Measurements from ENCODE around the gene ASIC4. TPM values are rescaled to one million over a fixed set of nuclear protein-coding genes. Genes with fewer than 3 reads are reported as not detected.
A peak's percentile ranks its signal among the peaks of the same experiment; 100 is the strongest.

The ASIC4 gene
- total RNA-seq, 2 donors from 2014 or later: 0.12 TPM; not detected in 1

GRCh38 chr2:219578811-219579613, 64.7 kb downstream of the ASIC4 start:
- no peaks in the 10 kb centered on the region for H3K36me3 Mint-ChIP-seq
- peaks cover 2 to 4% of the 10 kb centered on the region in 2 donors for H3K4me1 Mint-ChIP-seq (ENCODE audit: low read depth in 2 of 2)
- H3K27me3 Mint-ChIP-seq: peaks cover 19 to 29% of the 10 kb centered on the region in 2 donors
- ATAC-seq (peak in 1 of 2 donors; percentile 28), DNase-seq (ENCODE audit: low spot score) (no peak)
- H3K9me3 Mint-ChIP-seq: no peaks in the 10 kb centered on the region
- no peak overlapping the region for H3K4me3 Mint-ChIP-seq
- peak overlapping the region in 1 of 2 donors; percentile 53 for H3K27ac Mint-ChIP-seq

GRCh38 chr2:219581346-219581745, 67.1 kb downstream of the ASIC4 start:
- Mint-ChIP-seq H3K27ac (no peak overlapping the region), H3K4me1 (ENCODE audit: low read depth in 2 of 2) (peaks cover 2 to 4% of the 10 kb centered on the region in 2 donors), H3K4me3 (no peak overlapping the region), H3K9me3 (no peaks in the 10 kb centered on the region), H3K27me3 (peaks cover 21 to 28% of the 10 kb centered on the region in 2 donors), H3K36me3 (no peaks in the 10 kb centered on the region)
- no peak for ATAC-seq
- DNase-seq (ENCODE audit: low spot score): no peak

Other genes starting within 250 kb of the ASIC4 start
- 10 to 100 TPM; 43.4 to 47.9 TPM for gene DNAJB2, start 235.1 kb upstream of the ASIC4 start, total RNA-seq
- not detected for gene PTPRN, start 205.1 kb upstream of the ASIC4 start, total RNA-seq
- gene RESP18, start 181.7 kb upstream of the ASIC4 start, total RNA-seq: not detected
- gene DNPEP, start 126.6 kb upstream of the ASIC4 start, total RNA-seq: 100 to 1,000 TPM in 1 of 2 donors, 10 to 100 TPM in 1; 85.3 to 116 TPM
- gene DES, start 96.1 kb upstream of the ASIC4 start, total RNA-seq: not detected
- under 1 TPM in 1 of 2 donors, not detected in 1; 0.86 TPM for gene SPEG, start 79.6 kb upstream of the ASIC4 start, total RNA-seq
- 10 to 100 TPM; 55.5 to 67.1 TPM for gene GMPPA, start 15.6 kb upstream of the ASIC4 start, total RNA-seq
- gene CHPF, start 29.3 kb downstream of the ASIC4 start, total RNA-seq: 10 to 100 TPM; 52.4 to 57.5 TPM
- 1 to 10 TPM; 3.6 to 7.6 TPM for gene TMEM198, start 29.5 kb downstream of the ASIC4 start, total RNA-seq
- 1 to 10 TPM in 1 of 2 donors, not detected in 1; 2.9 TPM for gene OBSL1, start 57.1 kb downstream of the ASIC4 start, total RNA-seq
- not detected for gene INHA, start 57.8 kb downstream of the ASIC4 start, total RNA-seq
- 10 to 100 TPM; 27.7 to 50.7 TPM for gene STK11IP, start 83.4 kb downstream of the ASIC4 start, total RNA-seq
- gene SLC4A3, start 113.1 kb downstream of the ASIC4 start, total RNA-seq: not detected